PC-9 (cell line): Measurements from ENCODE around the gene FHL3. TPM values are rescaled to one million over a fixed set of nuclear protein-coding genes. Genes with fewer than 3 reads are reported as not detected.

Source experiments
- BruUV-seq: library from RNA; stranded (reverse); fragments of 400-500 nt; replicated peaks from 2 replicates; lab custom pipeline; 2021; lab: Mats Ljungman, UMichigan
- CTCF ChIA-PET: fragments of 300-600 bp; sonication (Branson Sonifier 250); formaldehyde crosslinking; loops from one replicate; lab custom pipeline; 2022; ENCODE audit warnings: antibody characterized with exemption; lab: Charles Lee
- POLR2A ChIA-PET: fragments of 300-600 bp; sonication (Branson Sonifier 250); formaldehyde crosslinking; loops from one replicate; lab custom pipeline; 2022; ENCODE audit warnings: antibody characterized with exemption; ENCODE audit not compliant: unreplicated experiment; lab: Charles Lee
- DNase-seq, 2 experiments: peaks; one replicate each; pipeline versions ENCODE4 v3.0.0 to v3.0.0-alpha.2; 2015 to 2022; ENCODE audit warnings: mixed read lengths in 1 of 2
- H2AFZ ChIP-seq: fragments of 200-600 bp; sonication (generic); 2 replicates; pipeline ENCODE4 v1.8.1; 2017; ENCODE audit warnings: antibody characterized with exemption
- H3F3A ChIP-seq: fragments of 200-600 bp; sonication (generic); 2 replicates; pipeline ENCODE4 v1.8.1; 2017; ENCODE audit warnings: antibody characterized with exemption, mild to moderate bottlenecking, low read depth; ENCODE audit not compliant: insufficient read depth
- H3K27ac ChIP-seq: fragments of 200-600 bp; sonication (generic); 2 replicates; pipeline ENCODE4 v1.6.1; 2016; ENCODE audit warnings: mixed run types
- H3K27me3 ChIP-seq: fragments of 200-600 bp; sonication (generic); 2 replicates; pipeline ENCODE4 v1.6.1; 2016; ENCODE audit warnings: low read depth, mixed run types; ENCODE audit not compliant: insufficient read depth
- H3K36me3 ChIP-seq: fragments of 200-600 bp; sonication (generic); 2 replicates; pipeline ENCODE4 v1.6.1; 2016; ENCODE audit warnings: low read depth, mixed run types
- H3K4me1 ChIP-seq: fragments of 200-600 bp; sonication (generic); replicated peaks from 2 replicates; pipeline ENCODE4 v1.6.1; 2016; ENCODE audit warnings: mixed run types; ENCODE audit not compliant: insufficient read depth
- H3K4me2 ChIP-seq: fragments of 200-600 bp; sonication (generic); 2 replicates; pipeline ENCODE4 v1.6.1; 2017; ENCODE audit warnings: mixed run types
- H3K4me3 ChIP-seq: fragments of 200-600 bp; sonication (generic); 2 replicates; pipeline ENCODE4 v1.6.1; 2016; ENCODE audit warnings: mixed run types
- H3K79me2 ChIP-seq: fragments of 200-600 bp; sonication (generic); 2 replicates; pipeline ENCODE4 v1.6.1; 2017; ENCODE audit warnings: low read depth, mixed run types
- H3K9me2 ChIP-seq: fragments of 200-600 bp; sonication (generic); 2 replicates; pipeline ENCODE4 v1.8.1; 2017; ENCODE audit warnings: mild to moderate bottlenecking; ENCODE audit not compliant: insufficient read depth
- H3K9me3 ChIP-seq: fragments of 200-600 bp; sonication (generic); 2 replicates; pipeline ENCODE4 v1.8.1; 2016; ENCODE audit warnings: low read depth; ENCODE audit not compliant: insufficient read depth
- H4K20me1 ChIP-seq: fragments of 200-600 bp; sonication (generic); 2 replicates; pipeline ENCODE4 v1.8.1; 2017; ENCODE audit not compliant: insufficient read depth
- CTCF ChIP-seq: fragments of 200-600 bp; sonication (generic); conservative IDR thresholded peaks from 2 replicates; pipeline ENCODE4 v1.6.1; 2017; ENCODE audit warnings: mixed run types, antibody characterized with exemption, mild to moderate bottlenecking, moderate library complexity
- EZH2 ChIP-seq: fragments of 200-600 bp; sonication (generic); IDR thresholded peaks from 2 replicates; pipeline ENCODE4 v1.8.0; 2017; ENCODE audit warnings: antibody characterized with exemption, low read depth
- intact Hi-C: fragments of 100-400 bp; cut with micrococcal nuclease; formaldehyde crosslinking; loops from one replicate; pipeline ENCODE4 v1.10.0; 2022; ENCODE audit not compliant: unreplicated experiment
- total RNA-seq: library from RNA; stranded (reverse); gene quantifications from 2 replicates; pipeline ENCODE4 v1.2.3, GENCODE V29; 2021

The FHL3 gene
- total RNA-seq, 1 experiment from 2014 or later, result 26.2 TPM

DNA sequence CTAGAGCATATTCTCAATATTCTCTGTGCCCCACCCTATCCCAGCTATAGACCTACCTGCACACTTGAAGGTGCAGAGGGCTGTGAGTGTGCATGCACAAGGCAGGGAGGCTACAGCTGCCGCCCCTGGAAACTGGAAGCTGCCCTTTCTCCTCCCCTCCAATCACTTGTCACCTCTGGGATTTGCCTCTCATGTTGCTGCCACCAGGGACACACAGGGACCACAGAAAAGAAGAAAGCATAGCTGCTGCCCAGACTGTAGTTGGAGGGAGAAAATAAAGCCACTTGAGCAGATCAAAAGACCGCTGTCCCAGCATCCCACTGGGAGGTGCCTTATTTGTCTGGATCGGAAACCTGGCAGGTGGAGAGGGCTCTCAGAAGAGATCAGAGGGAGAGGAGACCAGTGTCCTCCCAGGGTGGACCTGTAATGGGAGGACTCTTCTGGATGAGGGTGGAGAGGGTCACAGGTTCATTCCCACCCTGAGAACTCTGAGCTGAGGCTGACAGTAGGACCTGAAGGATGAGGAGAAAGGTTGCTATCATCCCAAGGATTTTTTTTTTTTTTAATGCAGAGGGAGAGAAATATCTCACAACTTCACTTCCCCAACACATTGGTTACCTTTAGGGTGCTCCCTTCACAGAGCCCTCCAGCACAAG lies 50.9 kb downstream of the FHL3 start:
- no peaks in the 10 kb centered on the region for H3K9me2 ChIP-seq
- DNase-seq, result no peak
- no peak overlapping the region for H3K27ac ChIP-seq
- H2AFZ ChIP-seq, result no peak overlapping the region
- intact Hi-C loops, result no loop called here
- H3K4me1 ChIP-seq, result peaks cover 7% of the 10 kb centered on the region
- BruUV-seq, result no TSS peak
- H4K20me1 ChIP-seq, result no peaks in the 10 kb centered on the region
- POLR2A ChIA-PET, result no interaction called here
- CTCF ChIA-PET, result no interaction called here
- peaks cover 4% of the 10 kb centered on the region for H3F3A ChIP-seq
- H3K9me3 ChIP-seq, result no peaks in the 10 kb centered on the region
- H3K27me3 ChIP-seq, result no peaks in the 10 kb centered on the region
- TF ChIP-seq CTCF, result no peak
- no peak for TF ChIP-seq EZH2
- H3K4me3 ChIP-seq, result no peak overlapping the region
- 0 out of 2 replicates have a peak, but pooled peaks cover 6% of the 10 kb centered on the region for H3K36me3 ChIP-seq
- no peaks in the 10 kb centered on the region for H3K79me2 ChIP-seq
- no peak overlapping the region for H3K4me2 ChIP-seq

- Histone ChIP-seq H4K20me1 (no peaks in the 10 kb centered on the region), H3K27ac (no peak overlapping the region), H3K9me3 (no peaks in the 10 kb centered on the region), H3K4me1 (peaks cover 14% of the 10 kb centered on the region), H3K4me2 (no peak overlapping the region), H3F3A (peaks cover 7% of the 10 kb centered on the region), H3K9me2 (no peaks in the 10 kb centered on the region), H2AFZ (no peak overlapping the region), H3K36me3 (no peaks in the 10 kb centered on the region), H3K27me3 (no peaks in the 10 kb centered on the region), H3K79me2 (no peaks in the 10 kb centered on the region), H3K4me3 (no peak overlapping the region)
- no TSS peak for BruUV-seq
- intact Hi-C loops, result no loop called here
- no peak for DNase-seq
- no peak for TF ChIP-seq EZH2
- TF ChIP-seq CTCF, result no peak
- ChIA-PET CTCF (no interaction called here), POLR2A (interaction anchor here (0.6 kb wide), 1 partner anchor 21 kb away, joined by 5 read pairs; no protein-coding TSS in a partner anchor)
Observed at GRCh38 chr1:37952738-37953137, 52.6 kb downstream of the FHL3 start.

GRCh38 chr1:37951783-37952624 lies 53.3 kb downstream of the FHL3 start:
- no peak overlapping the region for H3K4me3 ChIP-seq
- POLR2A ChIA-PET, result interaction anchor here (0.6 kb wide), 1 partner anchor 21 kb away, joined by 5 read pairs; no protein-coding TSS in a partner anchor
- peaks cover 14% of the 10 kb centered on the region for H3K4me1 ChIP-seq
- H2AFZ ChIP-seq, result no peak overlapping the region
- no peak for TF ChIP-seq CTCF
- no peak for TF ChIP-seq EZH2
- no peaks in the 10 kb centered on the region for H3K79me2 ChIP-seq
- H3K36me3 ChIP-seq, result no peaks in the 10 kb centered on the region
- no TSS peak for BruUV-seq
- H3K4me2 ChIP-seq, result no peak overlapping the region
- H3K9me3 ChIP-seq, result no peaks in the 10 kb centered on the region
- no peaks in the 10 kb centered on the region for H3K27me3 ChIP-seq
- DNase-seq, result no peak
- CTCF ChIA-PET, result no interaction called here
- intact Hi-C loops, result no loop called here
- H3K27ac ChIP-seq, result no peak overlapping the region
- no peaks in the 10 kb centered on the region for H3K9me2 ChIP-seq
- H3F3A ChIP-seq, result peaks cover 7% of the 10 kb centered on the region
- H4K20me1 ChIP-seq, result no peaks in the 10 kb centered on the region
